Stimulated activated CD4-positive, alpha-beta T cell treated with anti-CD3 and anti-CD28 coated beads, Interleukin-1b, Interleukin-23, amount 100 ng/mL, for 4 hours (primary cell): ENCODE results near the gene ANKMY1.
"Not testable (repeated sequence)": the region's sequence is repeated elsewhere in the genome, so short reads cannot be mapped to it uniquely, and the experiment has no call there.

ENCODE experiments used
- DNase-seq, 2 donors: peaks; one replicate each; pipeline ENCODE4 v3.0.0-alpha.2; 2020; ENCODE audit warnings: low read depth in 2 of 2

ANKMY1 gene

GRCh38 chr2:240568678-240569522 is 11.1 kb upstream of the ANKMY1 start:
- peak in 1 of 2 donors; percentile 49 for DNase-seq

- peak in 1 of 2 donors; percentile 56 for DNase-seq
These were observed 10.3 kb upstream of the ANKMY1 start, which contains the start of gene RNPEPL1 for GRCh38 chr2:240567872-240568677. TSS of gene RNPEPL1 (plus strand) at chr2:240568484. CDS start at chr2:240568587, 103 bp downstream.

DNA sequence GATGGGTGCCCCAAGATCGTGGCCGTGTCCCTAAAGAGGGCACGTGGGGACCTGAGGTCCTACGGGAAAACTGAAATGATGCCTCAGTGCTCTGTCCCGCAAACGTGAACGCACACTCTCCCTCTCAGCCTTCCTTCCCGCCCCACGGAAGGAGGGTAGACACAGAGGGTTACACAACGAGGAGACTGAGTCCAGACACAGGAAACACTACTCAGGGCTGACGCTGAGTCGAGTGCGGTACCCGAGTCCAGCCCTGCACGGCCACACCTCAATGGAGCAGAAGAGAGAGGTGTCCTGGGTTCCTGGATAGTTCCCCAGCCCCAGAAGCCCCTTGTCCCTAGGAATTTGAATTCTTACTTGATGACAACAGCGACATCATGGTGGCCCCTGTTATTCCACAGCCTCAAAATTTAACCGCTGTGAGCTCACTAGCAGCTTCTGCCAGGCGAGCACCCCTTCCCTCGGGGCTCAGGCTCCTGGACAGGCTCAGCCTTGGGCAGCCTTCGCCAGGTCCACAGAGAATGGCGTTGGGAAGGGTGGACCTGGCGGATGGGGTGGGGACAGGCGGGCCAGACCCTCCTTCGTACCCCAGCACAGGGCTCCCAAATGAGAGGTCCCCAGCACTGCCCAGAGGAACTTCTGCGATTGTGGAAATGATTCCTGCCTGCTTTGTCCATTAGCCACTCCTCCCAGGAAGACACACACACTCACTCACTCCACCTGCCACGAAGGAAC is 9.5 kb upstream of the ANKMY1 start:
- no peak for DNase-seq

GRCh38 chr2:240566203-240567136 is 8.7 kb upstream of the ANKMY1 start:
- peak; percentile 86 to 94 for DNase-seq

GRCh38 chr2:240565333-240566202 is 7.8 kb upstream of the ANKMY1 start:
- peak; percentile 73 to 79 for DNase-seq

DNA sequence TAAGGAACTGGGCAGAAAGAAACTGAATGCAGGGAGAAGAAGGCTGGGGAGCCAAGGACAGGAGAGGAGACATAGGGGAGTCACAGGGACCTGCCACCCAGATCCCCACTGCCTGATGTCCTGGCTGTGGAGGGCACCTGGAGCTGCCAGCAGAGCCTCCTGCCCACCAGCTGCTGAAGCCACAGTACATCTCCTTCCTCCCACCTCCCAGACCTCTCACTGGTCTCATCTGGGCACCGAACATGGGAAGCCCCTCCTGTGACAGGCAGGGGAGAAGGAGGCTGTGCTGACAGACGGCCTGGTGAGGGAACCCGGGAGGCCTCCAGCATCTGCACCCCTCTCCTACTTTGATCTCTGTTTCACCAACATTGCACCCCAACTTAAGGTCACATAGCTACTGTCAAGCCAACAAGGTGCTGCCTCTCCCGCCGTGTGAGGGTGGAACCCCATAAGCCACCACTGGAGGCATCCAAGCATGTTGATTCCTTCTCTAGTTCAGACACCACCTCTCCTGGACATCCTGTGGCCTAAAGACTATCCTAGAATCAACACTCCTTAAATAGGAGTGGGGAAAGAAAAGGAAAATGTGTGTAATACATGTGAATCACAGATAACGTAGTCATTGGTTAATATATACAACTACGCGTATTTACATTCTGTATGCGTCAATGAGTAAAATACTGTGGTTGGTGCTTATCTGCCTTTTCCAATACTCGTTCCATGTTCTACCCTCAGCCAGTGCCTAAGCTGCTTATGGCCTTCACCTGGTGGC is 7.0 kb upstream of the ANKMY1 start:
- no peak for DNase-seq

- DNase-seq: no peak
These were observed 6.3 kb upstream of the ANKMY1 start for GRCh38 chr2:240563951-240564560.

- not testable (repeated sequence) for DNase-seq
These were observed 5.4 kb upstream of the ANKMY1 start for GRCh38 chr2:240563231-240563630.

GRCh38 chr2:240561325-240561971 is 3.7 kb upstream of the ANKMY1 start:
- no peak for DNase-seq

GRCh38 chr2:240560480-240561324 is 2.9 kb upstream of the ANKMY1 start:
- peak; percentile 100 for DNase-seq

- peak; percentile 78 to 89 for DNase-seq
These were observed 2.3 kb upstream of the ANKMY1 start, which contains the start of gene DUSP28 for GRCh38 chr2:240560084-240560479. TSS of gene DUSP28 (plus strand) at chr2:240560357. CDS start at chr2:240560685, 328 bp downstream.

- DNase-seq: no peak
These were observed 1.5 kb upstream of the ANKMY1 start for GRCh38 chr2:240559286-240559685.

GRCh38 chr2:240558236-240558761 is 511 bp upstream of the ANKMY1 start:
- DNase-seq: no peak

DNA sequence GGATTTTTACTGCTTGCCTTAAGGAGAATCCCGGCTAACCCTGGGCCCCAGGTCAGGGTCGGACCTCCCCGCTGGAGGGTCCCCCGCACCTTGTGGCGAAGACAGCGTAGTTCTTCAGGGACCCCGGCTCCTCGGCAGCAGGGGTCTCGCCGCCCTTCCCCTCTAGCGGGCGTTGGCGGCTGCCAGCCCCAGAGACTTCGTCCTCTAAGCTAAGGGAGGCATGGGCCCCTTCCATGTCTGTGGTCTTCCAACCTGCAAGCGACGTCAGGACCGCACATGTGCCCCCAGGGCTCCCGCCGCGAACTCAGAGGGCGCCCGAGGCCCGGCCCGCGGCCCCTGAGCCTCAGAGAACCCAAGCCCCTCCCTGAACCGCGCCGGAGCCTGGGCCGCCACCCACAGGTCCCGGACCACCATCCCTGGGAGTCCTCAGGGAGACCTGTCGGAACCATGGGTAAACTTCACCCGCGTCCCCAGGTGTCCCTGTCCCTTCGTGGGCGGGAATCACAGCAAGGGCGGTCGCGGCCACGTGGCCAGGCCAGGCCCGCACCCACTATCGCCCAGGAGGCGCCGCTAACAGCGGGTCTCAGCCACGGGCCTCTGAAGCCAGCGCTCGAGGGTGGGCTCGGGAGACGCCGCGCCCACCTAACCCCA is 562 bp downstream of the ANKMY1 start:
- no peak for DNase-seq

DNA sequence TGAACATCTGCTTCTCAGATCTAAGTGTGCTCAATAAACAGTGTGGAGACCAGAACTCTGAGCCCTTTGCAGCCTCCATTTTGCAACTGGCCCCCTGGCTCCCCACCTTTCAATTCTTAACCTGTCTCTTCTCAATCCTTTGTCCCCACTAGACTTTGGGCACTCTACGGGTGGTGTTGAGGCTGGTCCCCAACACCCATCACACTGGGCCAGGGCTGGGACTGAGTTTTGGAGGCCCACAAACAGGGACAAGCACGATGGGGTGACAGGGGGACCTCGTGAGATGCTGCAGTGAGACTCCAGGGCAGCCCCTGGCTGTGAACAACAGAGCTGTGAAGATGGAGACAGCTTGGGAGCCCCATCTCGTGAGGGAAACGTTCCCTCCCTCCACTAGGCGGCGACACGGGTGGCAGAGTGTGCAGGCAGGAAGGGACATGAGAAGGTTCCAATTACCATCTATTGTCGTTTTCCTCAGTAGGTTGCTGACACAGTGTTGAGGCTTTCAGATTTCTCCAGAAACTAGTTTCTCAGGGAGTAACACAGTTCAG is 1.2 kb downstream of the ANKMY1 start:
- DNase-seq: peak; percentile 55 to 61
